Activated CD8-positive, alpha-beta T cell treated with anti-CD3 and anti-CD28 coated beads for 36 hours (primary cell): Measurements from ENCODE around the gene MAP3K1. TPM values are rescaled to one million over a fixed set of nuclear protein-coding genes. Genes with fewer than 3 reads are reported as not detected.

Experiments
- ATAC-seq: fragments of 200-7000 bp; cut with Tn5 transposase; one replicate; pipeline ENCODE4 v1.10.0; 2021; ENCODE audit warnings: mild to moderate bottlenecking, moderate library complexity
- CTCF ChIA-PET: fragments of 350-600 bp; sonication (Branson Sonifier 250); formaldehyde crosslinking; loops from one replicate; lab custom pipeline; 2021; ENCODE audit warnings: antibody characterized with exemption; lab: Charles Lee
- POLR2A ChIA-PET: fragments of 350-600 bp; sonication (Branson Sonifier 250); formaldehyde crosslinking; loops from one replicate; lab custom pipeline; 2021; ENCODE audit warnings: antibody characterized with exemption; lab: Charles Lee
- DNase-seq: peaks from one replicate; pipeline ENCODE4 v3.0.0-alpha.2; 2020
- H3K27ac Mint-ChIP-seq: one replicate; pipeline ENCODE4 v1.8.0; 2021; ENCODE audit warnings: mild to moderate bottlenecking, mixed read lengths
- H3K27me3 Mint-ChIP-seq: one replicate; pipeline ENCODE4 v1.8.0; 2021; ENCODE audit warnings: mixed read lengths
- H3K36me3 Mint-ChIP-seq: one replicate; pipeline ENCODE4 v1.8.0; 2021; ENCODE audit warnings: low read depth, mixed read lengths
- H3K4me1 Mint-ChIP-seq: one replicate; pipeline ENCODE4 v1.8.0; 2021; ENCODE audit warnings: low read depth, mixed read lengths
- H3K4me3 Mint-ChIP-seq: one replicate; pipeline ENCODE4 v1.8.0; 2021; ENCODE audit warnings: mild to moderate bottlenecking, moderate library complexity, mixed read lengths
- H3K9me3 Mint-ChIP-seq: one replicate; pipeline ENCODE4 v1.8.0; 2021; ENCODE audit warnings: mixed read lengths
- CTCF ChIP-seq: fragments of 200-600 bp; IDR thresholded peaks from one replicate; pipeline ENCODE4 v1.8.0; 2022; ENCODE audit warnings: antibody characterized with exemption, mild to moderate bottlenecking
- intact Hi-C: fragments of 100-400 bp; cut with micrococcal nuclease; formaldehyde crosslinking; loops from one replicate; pipeline ENCODE4 v1.10.0; 2022
- total RNA-seq, 2 experiments: library from RNA; stranded (reverse); gene quantifications; one replicate each; pipeline ENCODE4 v1.2.3, GENCODE V29; 2021

The MAP3K1 gene
- total RNA-seq, 2 experiments from 2014 or later: 16.9 to 17.0 TPM

DNA sequence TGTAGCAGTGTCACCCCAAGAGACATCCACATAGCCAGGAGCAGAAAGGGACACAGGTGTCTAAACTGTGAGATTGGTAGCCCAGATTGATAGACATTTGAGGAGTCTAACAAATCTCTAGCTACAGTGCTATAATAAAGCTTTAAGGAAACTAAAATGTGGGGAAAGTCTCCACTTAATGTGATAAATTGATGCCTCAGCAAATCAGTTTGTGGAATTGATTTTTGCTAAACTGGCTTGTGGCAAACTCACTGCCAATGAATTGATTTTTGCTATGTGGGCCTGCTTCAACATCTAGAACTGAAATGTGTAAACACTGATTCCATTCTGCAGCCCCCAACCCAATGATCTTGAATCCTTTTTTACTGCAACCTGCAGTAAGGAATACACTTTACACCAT lies 16.8 kb upstream of the MAP3K1 start:
- no peaks in the 10 kb centered on the region for H3K36me3 Mint-ChIP-seq
- no peaks in the 10 kb centered on the region for H3K27me3 Mint-ChIP-seq
- peaks cover 3% of the 10 kb centered on the region for H3K4me1 Mint-ChIP-seq
- no peak for DNase-seq
- H3K27ac Mint-ChIP-seq: no peak overlapping the region
- H3K4me3 Mint-ChIP-seq: no peak overlapping the region
- intact Hi-C loops: no loop called here
- CTCF ChIA-PET: no interaction called here
- POLR2A ChIA-PET: no interaction called here
- ATAC-seq: no peak
- no peak for TF ChIP-seq CTCF
- H3K9me3 Mint-ChIP-seq: no peaks in the 10 kb centered on the region

DNA sequence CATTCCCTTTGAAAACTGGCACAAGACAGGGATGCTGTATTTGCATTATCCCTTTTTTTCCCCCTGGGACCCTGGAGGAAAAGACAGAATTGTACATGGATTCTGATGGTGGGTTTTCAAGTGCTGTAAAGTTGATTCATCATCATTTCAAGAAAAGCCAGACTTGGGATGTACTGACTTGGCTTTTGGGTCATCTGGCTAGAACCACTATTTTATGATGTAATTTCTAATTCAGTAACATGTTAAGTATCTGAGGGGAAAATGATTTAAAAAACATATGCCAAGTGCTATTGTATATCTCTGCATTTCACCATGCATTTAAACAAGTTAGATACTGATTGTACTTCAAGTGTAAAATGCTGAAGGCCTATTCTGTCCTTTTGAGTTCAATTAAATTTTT lies 15.2 kb upstream of the MAP3K1 start:
- Mint-ChIP-seq H3K4me3 (no peak overlapping the region), H3K9me3 (no peaks in the 10 kb centered on the region), H3K4me1 (peaks cover 13% of the 10 kb centered on the region), H3K27me3 (no peaks in the 10 kb centered on the region), H3K27ac (no peak overlapping the region), H3K36me3 (no peaks in the 10 kb centered on the region)
- no peak for TF ChIP-seq CTCF
- intact Hi-C loops: no loop called here
- POLR2A ChIA-PET: no interaction called here
- ATAC-seq (no peak), DNase-seq (no peak)
- CTCF ChIA-PET: no interaction called here

- Mint-ChIP-seq H3K27me3 (no peaks in the 10 kb centered on the region), H3K27ac (no peak overlapping the region), H3K9me3 (no peaks in the 10 kb centered on the region), H3K36me3 (no peaks in the 10 kb centered on the region), H3K4me3 (no peak overlapping the region), H3K4me1 (peaks cover 13% of the 10 kb centered on the region)
- no peak for DNase-seq
- ChIA-PET POLR2A (no interaction called here), CTCF (no interaction called here)
- intact Hi-C loops: no loop called here
- ATAC-seq: no peak
- TF ChIP-seq CTCF: no peak
Observed at GRCh38 chr5:56801256-56801655, 14.1 kb upstream of the MAP3K1 start.

DNA sequence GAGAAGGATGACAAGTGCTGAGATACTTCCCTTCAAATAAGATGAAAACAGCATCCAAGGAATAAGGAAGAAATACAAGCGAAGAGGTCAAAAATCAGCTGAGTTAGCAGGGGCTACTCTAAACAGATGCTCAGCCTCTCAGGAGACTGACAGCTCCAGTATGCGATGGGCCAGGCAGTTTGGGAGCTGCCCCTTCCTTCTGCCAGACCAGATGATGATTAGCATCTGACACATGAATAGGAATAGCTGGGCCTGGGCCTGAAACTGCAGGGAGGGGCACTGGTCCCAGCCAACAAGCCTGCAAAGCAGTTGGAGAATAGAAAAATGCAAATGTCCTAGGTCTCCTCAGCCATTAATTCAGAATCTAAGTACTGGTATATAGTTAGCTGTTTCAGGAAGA lies 13.1 kb upstream of the MAP3K1 start:
- no peak for ATAC-seq
- Mint-ChIP-seq H3K9me3 (no peaks in the 10 kb centered on the region), H3K36me3 (no peaks in the 10 kb centered on the region), H3K27ac (no peak overlapping the region), H3K4me3 (no peak overlapping the region), H3K27me3 (no peaks in the 10 kb centered on the region), H3K4me1 (peaks cover 13% of the 10 kb centered on the region)
- CTCF ChIA-PET: interaction anchor here (1.8 kb wide), 1 partner anchor 36 kb away, joined by 5 read pairs; no protein-coding TSS in a partner anchor
- intact Hi-C loops: no loop called here
- POLR2A ChIA-PET: interaction anchor here (0.6 kb wide), 1 partner anchor 39 kb away, joined by 3 read pairs; no protein-coding TSS in a partner anchor
- no peak for DNase-seq
- TF ChIP-seq CTCF: no peak

DNA sequence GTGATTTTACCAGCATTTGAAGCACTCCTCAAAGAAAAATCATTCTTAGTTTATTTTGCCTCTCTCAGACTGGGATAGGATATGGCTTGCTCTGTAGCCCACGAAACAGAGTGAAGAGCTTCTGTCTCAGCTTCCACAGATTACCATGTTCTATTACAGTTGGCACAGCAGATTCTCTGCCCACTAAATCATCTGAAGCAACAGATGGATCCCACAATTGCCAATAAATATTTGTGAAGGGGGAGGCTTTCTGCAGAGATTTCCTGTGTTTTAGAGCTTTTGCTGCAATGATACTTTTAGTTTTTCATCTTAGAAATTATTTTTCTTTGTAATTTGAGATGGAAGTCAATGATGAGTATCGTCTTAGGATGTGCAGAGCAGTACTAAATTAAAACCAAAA lies 12.3 kb upstream of the MAP3K1 start:
- no peak overlapping the region for H3K4me3 Mint-ChIP-seq
- no peak for ATAC-seq
- peaks cover 21% of the 10 kb centered on the region for H3K4me1 Mint-ChIP-seq
- ChIA-PET CTCF (interaction anchor here (0.7 to 1.8 kb wide), 3 partner anchors 35 to 345 kb away, joined by 3 to 5 read pairs (median 3); no protein-coding TSS in a partner anchor), POLR2A (interaction anchor here (1.8 kb wide), 1 partner anchor 11 kb away, joined by 8 read pairs; no protein-coding TSS in a partner anchor)
- no peaks in the 10 kb centered on the region for H3K9me3 Mint-ChIP-seq
- no peaks in the 10 kb centered on the region for H3K27me3 Mint-ChIP-seq
- H3K27ac Mint-ChIP-seq: no peak overlapping the region
- no peak for DNase-seq
- intact Hi-C loops: no loop called here
- TF ChIP-seq CTCF: no peak
- no peaks in the 10 kb centered on the region for H3K36me3 Mint-ChIP-seq
